ENCODE results near the gene PIP5K1B.

PIP5K1B gene

DNA sequence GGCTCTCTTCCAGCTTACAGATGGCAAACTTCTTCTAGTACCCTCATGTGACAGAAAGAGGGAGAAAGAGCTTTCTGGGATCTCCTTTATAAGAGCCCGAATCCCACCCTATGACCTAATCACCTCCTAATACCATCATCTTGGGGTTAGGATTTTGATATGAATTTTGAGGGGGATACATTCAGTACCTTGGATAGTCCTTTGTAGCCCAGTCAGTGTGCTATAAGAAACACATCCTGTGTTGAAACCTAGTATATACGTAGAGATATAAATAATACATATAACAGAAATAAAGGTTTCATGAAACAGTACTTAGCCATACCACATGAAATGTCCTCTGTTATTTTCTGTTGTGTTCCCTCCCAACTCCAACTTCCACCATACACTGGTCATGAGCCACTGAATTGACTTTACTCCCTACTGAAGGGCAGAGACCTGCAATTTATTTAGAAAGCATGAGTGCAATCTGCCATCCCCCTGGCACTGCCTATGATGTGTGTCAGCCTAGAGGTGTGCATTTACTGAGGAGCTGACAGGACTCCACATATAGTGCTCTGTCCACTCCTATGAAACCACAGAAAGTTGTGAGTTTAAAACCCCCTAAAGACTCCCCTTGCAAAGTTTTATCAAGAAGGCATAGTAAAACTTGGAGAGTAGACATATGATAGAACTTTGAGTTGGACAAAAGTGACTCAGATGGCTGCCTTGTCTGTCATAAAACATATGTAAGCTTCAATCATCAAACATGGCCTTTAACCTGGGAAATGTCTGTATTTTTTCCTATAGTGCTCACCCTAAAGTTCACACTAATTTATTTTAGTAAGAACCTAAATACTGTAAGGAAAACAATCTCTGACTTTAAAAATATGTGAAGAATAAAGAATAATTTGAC lies 12.8 kb downstream of the PIP5K1B start:
- Mint-ChIP-seq H3K36me3 (no peaks in the 10 kb centered on the region), H3K27ac (no peak overlapping the region), H3K9me3 (ENCODE audit: low read depth) (no peaks in the 10 kb centered on the region), H3K4me3 (no peak overlapping the region), H3K27me3 (peaks cover 18% of the 10 kb centered on the region), H3K4me1 (ENCODE audit: low read depth) (no peaks in the 10 kb centered on the region)

GRCh38 chr9:68719847-68720246 lies 14.8 kb downstream of the PIP5K1B start:
- no peaks in the 10 kb centered on the region for H3K4me1 Mint-ChIP-seq (ENCODE audit: low read depth)
- no peaks in the 10 kb centered on the region for H3K36me3 Mint-ChIP-seq
- no peaks in the 10 kb centered on the region for H3K9me3 Mint-ChIP-seq (ENCODE audit: low read depth)
- no peak overlapping the region for H3K4me3 Mint-ChIP-seq
- no peak overlapping the region for H3K27ac Mint-ChIP-seq
- H3K27me3 Mint-ChIP-seq, result peaks cover 19% of the 10 kb centered on the region

- Mint-ChIP-seq H3K27ac (no peak overlapping the region), H3K36me3 (no peaks in the 10 kb centered on the region), H3K4me1 (ENCODE audit: low read depth) (no peaks in the 10 kb centered on the region), H3K4me3 (no peak overlapping the region), H3K9me3 (ENCODE audit: low read depth) (no peaks in the 10 kb centered on the region), H3K27me3 (peaks cover 17% of the 10 kb centered on the region)
Measured at GRCh38 chr9:68720656-68721313, 15.7 kb downstream of the PIP5K1B start.

GRCh38 chr9:68721666-68722330 lies 16.8 kb downstream of the PIP5K1B start:
- Mint-ChIP-seq H3K4me1 (ENCODE audit: low read depth) (no peaks in the 10 kb centered on the region), H3K27me3 (peaks cover 18% of the 10 kb centered on the region), H3K9me3 (ENCODE audit: low read depth) (no peaks in the 10 kb centered on the region), H3K4me3 (no peak overlapping the region), H3K27ac (no peak overlapping the region), H3K36me3 (no peaks in the 10 kb centered on the region)

DNA sequence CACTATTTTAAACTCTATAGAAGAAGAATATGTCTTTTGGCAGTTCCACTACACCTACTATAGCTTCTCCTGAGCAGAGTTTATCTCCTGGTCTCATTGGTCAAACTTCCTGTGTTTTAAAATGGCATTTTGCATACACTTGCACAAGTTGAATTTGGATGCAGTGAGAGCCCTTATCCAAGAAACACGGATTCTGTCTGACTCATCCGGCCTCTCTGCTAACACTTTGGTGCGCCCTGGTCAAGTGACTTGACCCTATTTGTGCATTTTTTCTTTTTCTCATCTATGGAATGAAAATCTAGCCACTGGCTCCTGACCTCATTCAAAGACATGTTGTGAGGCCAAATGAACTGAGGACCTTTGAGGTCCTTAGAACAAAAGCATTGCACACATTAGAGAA lies 20.0 kb downstream of the PIP5K1B start:
- Mint-ChIP-seq H3K4me1 (ENCODE audit: low read depth) (no peaks in the 10 kb centered on the region), H3K36me3 (no peaks in the 10 kb centered on the region), H3K27me3 (peaks cover 28% of the 10 kb centered on the region), H3K27ac (no peak overlapping the region), H3K4me3 (no peak overlapping the region), H3K9me3 (ENCODE audit: low read depth) (no peaks in the 10 kb centered on the region)

- Mint-ChIP-seq H3K4me3 (no peak overlapping the region), H3K36me3 (no peaks in the 10 kb centered on the region), H3K4me1 (ENCODE audit: low read depth) (no peaks in the 10 kb centered on the region), H3K27ac (no peak overlapping the region), H3K9me3 (ENCODE audit: low read depth) (no peaks in the 10 kb centered on the region), H3K27me3 (peaks cover 28% of the 10 kb centered on the region)
Measured at GRCh38 chr9:68726489-68726888, 21.4 kb downstream of the PIP5K1B start.

DNA sequence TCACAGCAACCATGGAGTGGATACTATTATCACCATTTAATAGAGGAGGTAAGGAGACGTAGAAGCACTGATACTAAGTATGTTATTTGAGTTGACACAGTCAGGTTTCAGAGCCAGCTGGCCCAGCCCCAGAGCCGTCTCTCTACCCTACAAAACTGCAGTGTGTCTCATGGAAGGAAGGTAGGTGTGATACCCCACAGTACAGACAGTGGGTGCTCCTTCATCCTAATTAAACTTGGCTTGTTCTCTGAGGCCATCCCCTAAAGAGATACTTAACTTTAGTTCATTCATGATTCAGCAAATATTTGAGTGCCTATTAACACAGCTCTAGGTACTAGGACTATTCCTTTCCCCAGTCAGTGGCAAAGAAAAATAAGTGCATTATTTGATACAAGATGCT lies 22.6 kb downstream of the PIP5K1B start:
- H3K36me3 Mint-ChIP-seq, result no peaks in the 10 kb centered on the region
- no peaks in the 10 kb centered on the region for H3K9me3 Mint-ChIP-seq (ENCODE audit: low read depth)
- H3K4me3 Mint-ChIP-seq, result no peak overlapping the region
- no peak overlapping the region for H3K27ac Mint-ChIP-seq
- no peaks in the 10 kb centered on the region for H3K4me1 Mint-ChIP-seq (ENCODE audit: low read depth)
- H3K27me3 Mint-ChIP-seq, result peaks cover 31% of the 10 kb centered on the region

DNA sequence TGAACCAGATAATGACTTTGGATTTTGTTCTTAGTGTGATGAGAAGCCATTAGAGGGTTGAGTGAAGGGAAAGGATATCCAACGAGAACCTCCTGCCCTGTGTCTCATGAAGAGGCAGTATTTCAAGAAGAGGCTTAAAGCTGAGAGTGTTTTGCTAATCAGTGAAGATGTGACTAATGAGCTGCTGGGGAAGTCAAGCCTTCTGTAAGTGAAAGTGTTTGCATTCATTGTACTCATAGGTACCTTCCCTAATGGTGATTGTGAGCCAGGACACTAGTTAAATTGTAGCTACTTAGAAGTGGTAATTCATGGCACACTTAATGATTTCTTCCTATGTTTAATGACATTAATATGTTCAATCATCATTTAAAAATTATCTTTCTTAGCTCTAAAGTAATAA lies 23.7 kb downstream of the PIP5K1B start:
- Mint-ChIP-seq H3K4me3 (no peak overlapping the region), H3K27ac (no peak overlapping the region), H3K9me3 (ENCODE audit: low read depth) (no peaks in the 10 kb centered on the region), H3K36me3 (no peaks in the 10 kb centered on the region), H3K27me3 (peaks cover 26% of the 10 kb centered on the region), H3K4me1 (ENCODE audit: low read depth) (no peaks in the 10 kb centered on the region)

DNA sequence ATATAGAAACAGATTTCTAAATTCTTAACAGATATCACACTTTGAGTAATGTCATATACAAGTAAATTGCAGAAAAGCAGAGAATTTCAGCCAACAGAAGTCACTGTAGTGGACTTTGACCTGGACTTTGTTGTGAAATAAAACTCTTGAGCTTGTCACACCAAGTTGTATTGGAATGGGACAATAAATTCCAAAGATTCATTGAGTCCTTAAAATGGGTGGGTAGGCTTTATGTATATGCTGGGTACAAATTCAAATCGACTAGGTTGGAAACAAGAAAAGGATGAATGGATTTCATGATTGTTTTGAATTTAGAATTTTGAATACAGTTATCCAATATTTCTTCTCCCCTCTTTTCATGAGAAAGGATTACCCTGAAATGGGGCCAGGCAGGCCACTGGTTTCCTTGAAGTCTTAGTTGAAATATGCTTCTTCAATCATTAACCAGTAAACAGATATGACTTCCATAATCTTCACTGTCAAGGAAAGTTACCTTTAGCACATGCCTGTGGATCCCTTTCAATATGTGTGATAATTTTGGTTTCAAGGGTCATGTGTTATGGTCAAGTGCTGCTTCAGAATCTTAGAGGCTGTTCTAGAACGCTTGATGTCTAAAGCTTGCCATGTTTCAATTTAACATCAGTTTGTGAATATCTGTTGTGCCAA lies 25.7 kb downstream of the PIP5K1B start:
- Mint-ChIP-seq H3K27me3 (peaks cover 26% of the 10 kb centered on the region), H3K9me3 (ENCODE audit: low read depth) (no peaks in the 10 kb centered on the region), H3K27ac (no peak overlapping the region), H3K36me3 (no peaks in the 10 kb centered on the region), H3K4me3 (no peak overlapping the region), H3K4me1 (ENCODE audit: low read depth) (no peaks in the 10 kb centered on the region)

- Mint-ChIP-seq H3K27ac (no peak overlapping the region), H3K4me3 (no peak overlapping the region), H3K36me3 (no peaks in the 10 kb centered on the region), H3K27me3 (peaks cover 24% of the 10 kb centered on the region), H3K9me3 (ENCODE audit: low read depth) (no peaks in the 10 kb centered on the region), H3K4me1 (ENCODE audit: low read depth) (no peaks in the 10 kb centered on the region)
Measured at GRCh38 chr9:68731857-68732256, 26.8 kb downstream of the PIP5K1B start.

- Mint-ChIP-seq H3K9me3 (ENCODE audit: low read depth) (no peaks in the 10 kb centered on the region), H3K27me3 (peaks cover 20% of the 10 kb centered on the region), H3K4me1 (ENCODE audit: low read depth) (no peaks in the 10 kb centered on the region), H3K36me3 (no peaks in the 10 kb centered on the region), H3K4me3 (no peak overlapping the region), H3K27ac (no peak overlapping the region)
Measured at GRCh38 chr9:68732405-68733020, 27.5 kb downstream of the PIP5K1B start.

DNA sequence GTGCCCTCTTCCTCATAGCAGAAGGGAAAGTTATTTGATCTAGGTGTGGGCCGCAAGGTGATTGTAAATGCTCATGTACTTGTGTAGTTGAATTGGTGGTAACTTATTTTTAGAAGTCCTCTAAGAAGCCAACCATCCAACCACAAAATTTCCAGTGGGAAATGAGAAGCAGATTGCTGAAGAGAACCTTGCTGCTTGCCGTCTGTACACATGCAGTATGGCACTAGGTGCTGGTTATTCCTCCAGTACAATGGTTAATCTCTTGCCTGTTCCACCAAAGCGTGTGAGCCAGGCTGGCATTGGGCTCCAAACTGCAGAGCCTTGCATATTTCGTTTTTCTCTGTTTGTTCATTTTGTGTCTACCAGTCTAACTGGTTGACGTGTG lies 28.0 kb downstream of the PIP5K1B start:
- H3K4me1 Mint-ChIP-seq (ENCODE audit: low read depth), result no peaks in the 10 kb centered on the region

GRCh38 chr9:68738358-68738757 lies 33.3 kb downstream of the PIP5K1B start:
- Mint-ChIP-seq H3K27ac (no peak overlapping the region), H3K4me3 (no peak overlapping the region), H3K36me3 (no peaks in the 10 kb centered on the region), H3K27me3 (peaks cover 13% of the 10 kb centered on the region), H3K4me1 (ENCODE audit: low read depth) (no peaks in the 10 kb centered on the region), H3K9me3 (ENCODE audit: low read depth) (no peaks in the 10 kb centered on the region)

More for the DNA sequence above, 28.0 kb downstream of the PIP5K1B start:
- Mint-ChIP-seq H3K36me3 (no peaks in the 10 kb centered on the region), H3K27me3 (peaks cover 18% of the 10 kb centered on the region), H3K9me3 (ENCODE audit: low read depth) (no peaks in the 10 kb centered on the region), H3K27ac (no peak overlapping the region), H3K4me3 (no peak overlapping the region)

- no peak overlapping the region for H3K4me3 Mint-ChIP-seq
- peaks cover 8% of the 10 kb centered on the region for H3K27me3 Mint-ChIP-seq
- H3K27ac Mint-ChIP-seq, result no peak overlapping the region
- no peaks in the 10 kb centered on the region for H3K36me3 Mint-ChIP-seq
- H3K4me1 Mint-ChIP-seq (ENCODE audit: low read depth), result no peaks in the 10 kb centered on the region
- H3K9me3 Mint-ChIP-seq (ENCODE audit: low read depth), result no peaks in the 10 kb centered on the region
Measured at GRCh38 chr9:68739621-68740174, 34.7 kb downstream of the PIP5K1B start.
